ENCODE results near the gene ZNF888. TPM values are rescaled to one million over a fixed set of nuclear protein-coding genes. Genes with fewer than 3 reads are reported as not detected.

ZNF888 gene
- total and polyA plus RNA-seq, 9 of the 15 experiments (the other 6 are each of a cell fraction or from before 2014, with no cell fraction given): 1.6 to 13.3 (median 9.9) TPM

DNA sequence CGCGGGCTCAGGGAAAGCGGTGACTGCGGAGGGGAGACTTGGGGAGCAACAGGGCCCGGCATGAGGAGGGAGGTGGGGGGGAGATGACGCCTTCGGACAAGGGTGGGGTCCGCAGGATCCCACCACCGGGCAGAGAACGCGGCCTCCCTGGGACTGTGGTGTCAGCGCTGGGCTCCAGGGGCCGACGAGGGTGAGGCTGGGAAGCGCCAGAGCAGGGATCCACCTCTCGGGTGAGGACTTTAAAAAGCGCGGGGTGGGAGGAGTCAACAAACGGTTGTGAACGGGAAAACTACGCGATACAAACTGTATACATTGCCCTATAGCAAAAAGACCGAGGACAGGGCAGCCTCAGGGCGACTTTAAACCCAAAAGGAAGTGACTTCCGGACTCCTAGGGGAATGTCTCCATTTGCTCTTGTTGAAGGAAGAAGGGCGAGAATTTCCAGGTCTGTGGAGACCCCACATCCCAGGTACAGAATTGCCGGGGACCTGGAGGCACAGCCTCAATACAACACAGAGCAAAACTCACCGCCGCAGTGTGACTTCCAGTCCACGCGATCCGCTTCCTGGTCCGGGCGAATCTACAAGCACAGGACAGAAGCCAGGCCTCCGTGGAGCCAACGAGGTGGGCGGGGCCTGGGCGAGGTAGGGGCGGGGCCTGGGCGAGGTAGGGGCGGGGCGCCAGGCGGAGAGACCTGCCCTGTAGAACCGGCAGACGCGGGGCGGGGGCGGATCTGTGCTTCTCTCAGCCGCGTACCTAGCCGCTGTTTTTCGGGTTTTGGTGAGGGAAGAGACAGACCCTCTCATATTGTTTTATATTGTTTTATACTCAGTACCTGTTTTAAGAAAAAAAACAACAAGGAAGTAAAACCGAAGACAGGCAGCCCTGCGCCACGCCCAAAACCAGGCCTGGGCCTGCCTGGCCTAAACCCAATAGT, at the start of gene ZNF888 (continued):
- 0 out of 2 replicates have a peak, but pooled peaks have one; percentile 17 for TF ChIP-seq SOX6 (IDR thresholded peaks at IDR 0.05)
- TF ChIP-seq ZNF3 (CRISPR knock-in tag; IDR thresholded peaks at IDR 0.05): no peak
- TF ChIP-seq EP300 (IDR thresholded peaks at IDR 0.05; ENCODE audit: low read length): 0 out of 2 replicates have a peak, but pooled peaks have one; percentile 3
- peak; percentile 92 for TF ChIP-seq SUPT5H (IDR thresholded peaks at IDR 0.05)
- TF ChIP-seq CHD2 (IDR thresholded peaks at IDR 0.05; ENCODE audit: low read depth, low read length): peak; percentile 37; the same call in 1 of the 2 replicates
- TF ChIP-seq, protein P1, sequence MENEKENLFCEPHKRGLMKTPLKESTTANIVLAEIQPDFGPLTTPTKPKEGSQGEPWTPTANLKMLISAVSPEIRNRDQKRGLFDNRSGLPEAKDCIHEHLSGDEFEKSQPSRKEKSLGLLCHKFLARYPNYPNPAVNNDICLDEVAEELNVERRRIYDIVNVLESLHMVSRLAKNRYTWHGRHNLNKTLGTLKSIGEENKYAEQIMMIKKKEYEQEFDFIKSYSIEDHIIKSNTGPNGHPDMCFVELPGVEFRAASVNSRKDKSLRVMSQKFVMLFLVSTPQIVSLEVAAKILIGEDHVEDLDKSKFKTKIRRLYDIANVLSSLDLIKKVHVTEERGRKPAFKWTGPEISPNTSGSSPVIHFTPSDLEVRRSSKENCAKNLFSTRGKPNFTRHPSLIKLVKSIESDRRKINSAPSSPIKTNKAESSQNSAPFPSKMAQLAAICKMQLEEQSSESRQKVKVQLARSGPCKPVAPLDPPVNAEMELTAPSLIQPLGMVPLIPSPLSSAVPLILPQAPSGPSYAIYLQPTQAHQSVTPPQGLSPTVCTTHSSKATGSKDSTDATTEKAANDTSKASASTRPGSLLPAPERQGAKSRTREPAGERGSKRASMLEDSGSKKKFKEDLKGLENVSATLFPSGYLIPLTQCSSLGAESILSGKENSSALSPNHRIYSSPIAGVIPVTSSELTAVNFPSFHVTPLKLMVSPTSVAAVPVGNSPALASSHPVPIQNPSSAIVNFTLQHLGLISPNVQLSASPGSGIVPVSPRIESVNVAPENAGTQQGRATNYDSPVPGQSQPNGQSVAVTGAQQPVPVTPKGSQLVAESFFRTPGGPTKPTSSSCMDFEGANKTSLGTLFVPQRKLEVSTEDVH (IDR thresholded peaks at IDR 0.05; ENCODE audit: low read depth, partially characterized antibody): peak; percentile 53
- TF ChIP-seq CREB1 (IDR thresholded peaks at IDR 0.05): peak; percentile 20; the same call in 1 of the 2 replicates
- 0 out of 2 replicates have a peak, but pooled peaks have one; percentile 18 for TF ChIP-seq CREB1 (CRISPR knock-in tag; IDR thresholded peaks at IDR 0.05)
- peak; percentile 65 for TF ChIP-seq PML (IDR thresholded peaks at IDR 0.05; ENCODE audit: low read length)
- TF ChIP-seq, protein P2, sequence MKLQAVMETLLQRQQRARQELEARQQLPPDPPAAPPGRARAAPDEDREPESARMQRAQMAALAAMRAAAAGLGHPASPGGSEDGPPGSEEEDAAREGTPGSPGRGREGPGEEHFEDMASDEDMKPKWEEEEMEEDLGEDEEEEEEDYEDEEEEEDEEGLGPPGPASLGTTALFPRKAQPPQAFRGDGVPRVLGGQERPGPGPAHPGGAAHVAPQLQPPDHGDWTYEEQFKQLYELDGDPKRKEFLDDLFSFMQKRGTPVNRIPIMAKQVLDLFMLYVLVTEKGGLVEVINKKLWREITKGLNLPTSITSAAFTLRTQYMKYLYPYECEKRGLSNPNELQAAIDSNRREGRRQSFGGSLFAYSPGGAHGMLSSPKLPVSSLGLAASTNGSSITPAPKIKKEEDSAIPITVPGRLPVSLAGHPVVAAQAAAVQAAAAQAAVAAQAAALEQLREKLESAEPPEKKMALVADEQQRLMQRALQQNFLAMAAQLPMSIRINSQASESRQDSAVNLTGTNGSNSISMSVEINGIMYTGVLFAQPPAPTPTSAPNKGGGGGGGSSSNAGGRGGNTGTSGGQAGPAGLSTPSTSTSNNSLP (IDR thresholded peaks at IDR 0.05; ENCODE audit: borderline replicate concordance, low read depth, low read length): no peak
- peak; percentile 87 for TF ChIP-seq TAF1 (IDR thresholded peaks at IDR 0.05; ENCODE audit: control insufficient read depth, extremely low read depth, insufficient read depth, low read length, severe bottlenecking)
- peak; percentile 92 for TF ChIP-seq POLR2H (tag; IDR thresholded peaks at IDR 0.05; ENCODE audit: low read depth)
- peak; percentile 71; the same call in 1 of the 2 replicates for TF ChIP-seq CBX1 (IDR thresholded peaks at IDR 0.05; ENCODE audit: low read depth)
- TF ChIP-seq MAZ (CRISPR knock-in tag; conservative IDR thresholded peaks at IDR 0.05 in 1 of 2, IDR thresholded peaks at IDR 0.05 in 1 of 2): peak in 1 of 2 experiments; percentile 76; a peak in 2 of 4 replicates
- peak; percentile 55 for TF ChIP-seq TAF9B (IDR thresholded peaks at IDR 0.05; ENCODE audit: partially characterized antibody)
- peak; percentile 80 for TF ChIP-seq POLR2G (IDR thresholded peaks at IDR 0.05; ENCODE audit: low read depth, low read length)
- TF ChIP-seq FOXM1 (IDR thresholded peaks at IDR 0.05; ENCODE audit: low read depth): peak; percentile 77; the same call in 1 of the 2 replicates
- peak; percentile 65; the same call in 1 of the 2 replicates for TF ChIP-seq FOXM1 (CRISPR knock-in tag; IDR thresholded peaks at IDR 0.05; ENCODE audit: low read depth)
- TF ChIP-seq, protein P3, sequence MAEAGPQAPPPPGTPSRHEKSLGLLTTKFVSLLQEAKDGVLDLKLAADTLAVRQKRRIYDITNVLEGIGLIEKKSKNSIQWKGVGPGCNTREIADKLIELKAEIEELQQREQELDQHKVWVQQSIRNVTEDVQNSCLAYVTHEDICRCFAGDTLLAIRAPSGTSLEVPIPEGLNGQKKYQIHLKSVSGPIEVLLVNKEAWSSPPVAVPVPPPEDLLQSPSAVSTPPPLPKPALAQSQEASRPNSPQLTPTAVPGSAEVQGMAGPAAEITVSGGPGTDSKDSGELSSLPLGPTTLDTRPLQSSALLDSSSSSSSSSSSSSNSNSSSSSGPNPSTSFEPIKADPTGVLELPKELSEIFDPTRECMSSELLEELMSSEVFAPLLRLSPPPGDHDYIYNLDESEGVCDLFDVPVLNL (CRISPR knock-in tag; IDR thresholded peaks at IDR 0.05; ENCODE audit: low read depth): peak; percentile 91; the same call in 1 of the 2 replicates
- TF ChIP-seq PHF20 (IDR thresholded peaks at IDR 0.05; ENCODE audit: partially characterized antibody): peak; percentile 58
- no peak for TF ChIP-seq GATAD2B (IDR thresholded peaks at IDR 0.05; ENCODE audit: borderline replicate concordance)
- TF ChIP-seq FOXK2 (conservative IDR thresholded peaks at IDR 0.05 in 1 of 2, IDR thresholded peaks at IDR 0.05 in 1 of 2; ENCODE audit: low read depth in 2 of 2): 0 out of 4 replicates have a peak, but pooled peaks have one; percentile 26 to 43
